GM18951 (cell line): Measurements from ENCODE around the gene MEGF11.

ENCODE experiments used
- POLR2A ChIP-seq: IDR thresholded peaks from 4 replicates; pipeline ENCODE4 v1.6.1; 2011; ENCODE audit warnings: mild to moderate bottlenecking; ENCODE audit not compliant: insufficient read length, insufficient read depth; ENCODE audit errors: extremely low read depth
- in situ Hi-C: fragments of 300-500 bp; cut with MboI; formaldehyde crosslinking; loops from one replicate; pipeline ENCODE4 v1.12.0; 2022; ENCODE audit warnings: low sequenced_read_pairs, mixed read lengths, inconsistent platforms; ENCODE audit not compliant: unreplicated experiment

The MEGF11 gene

DNA sequence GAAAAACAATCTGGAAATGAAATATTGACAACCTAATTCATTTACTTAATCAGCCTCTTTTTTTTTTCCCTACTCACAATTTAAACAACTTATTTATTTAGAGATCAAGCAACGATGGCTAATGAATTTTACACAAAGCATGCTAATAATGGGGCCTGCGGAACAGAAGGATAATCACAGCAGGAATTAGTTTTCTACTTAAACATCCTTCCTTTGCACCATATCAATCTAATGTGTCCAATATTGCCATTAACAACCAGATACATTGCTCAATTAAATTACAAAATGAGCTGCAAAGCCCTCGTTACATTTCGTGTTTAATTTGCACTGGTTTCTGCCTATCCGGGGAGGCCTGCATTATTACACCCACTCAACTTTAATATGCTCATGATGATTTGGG lies 285.0 kb downstream of the MEGF11 start:
- in situ Hi-C loops = no loop called here
- no peak for TF ChIP-seq POLR2A

- in situ Hi-C loops = no loop called here
- no peak for TF ChIP-seq POLR2A
Measured at GRCh38 chr15:65964792-65965433, 288.6 kb downstream of the MEGF11 start.

DNA sequence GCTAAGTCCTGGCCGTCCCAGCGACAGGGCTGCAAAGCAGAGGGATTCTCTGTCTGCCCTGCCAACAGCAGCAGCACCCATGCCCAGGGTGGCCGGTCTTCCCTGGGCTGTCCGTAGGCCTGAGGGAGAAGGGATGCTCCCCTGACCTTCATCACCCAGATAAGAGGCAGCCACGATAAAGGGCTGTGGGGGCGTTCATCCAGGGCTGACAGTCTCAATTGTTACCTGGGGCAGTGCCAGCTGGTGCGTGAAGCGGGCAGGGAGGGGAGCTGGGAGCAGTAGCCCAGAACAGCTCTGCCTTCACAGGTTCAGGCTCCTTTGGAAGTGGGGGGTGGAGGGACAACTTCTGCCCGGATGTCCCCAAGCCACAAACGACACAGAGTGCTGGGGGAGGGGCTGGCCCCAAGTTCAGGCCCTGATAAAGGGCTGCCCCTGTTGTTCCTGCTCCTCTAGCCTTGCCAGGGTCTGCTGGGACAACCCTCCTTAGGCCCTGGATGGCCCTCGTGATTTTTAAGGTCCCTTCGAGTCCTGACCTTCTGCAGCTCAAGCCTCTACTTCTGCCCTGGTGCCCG lies 289.6 kb downstream of the MEGF11 start:
- no peak for TF ChIP-seq POLR2A
- in situ Hi-C loops = no loop called here

DNA sequence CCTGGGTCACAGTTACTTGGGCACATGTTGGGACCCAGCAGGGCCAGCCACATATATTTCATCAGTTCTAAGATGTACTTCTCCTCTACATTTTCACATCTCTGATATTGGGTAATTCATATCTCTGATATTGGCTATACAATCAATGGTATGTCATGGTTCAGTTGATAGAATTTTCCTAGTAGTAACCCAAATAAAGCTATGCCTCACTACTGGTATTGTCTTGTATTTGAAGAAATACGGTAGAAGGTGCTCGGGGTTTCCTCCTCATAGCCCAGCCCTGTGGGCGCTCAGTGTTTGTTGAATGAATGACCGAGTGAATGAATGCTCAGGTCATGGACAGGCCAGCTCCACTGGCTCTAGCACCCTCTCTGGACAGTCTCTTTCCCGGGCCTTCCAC lies 290.2 kb downstream of the MEGF11 start:
- TF ChIP-seq POLR2A = no peak
- in situ Hi-C loops = no loop called here

DNA sequence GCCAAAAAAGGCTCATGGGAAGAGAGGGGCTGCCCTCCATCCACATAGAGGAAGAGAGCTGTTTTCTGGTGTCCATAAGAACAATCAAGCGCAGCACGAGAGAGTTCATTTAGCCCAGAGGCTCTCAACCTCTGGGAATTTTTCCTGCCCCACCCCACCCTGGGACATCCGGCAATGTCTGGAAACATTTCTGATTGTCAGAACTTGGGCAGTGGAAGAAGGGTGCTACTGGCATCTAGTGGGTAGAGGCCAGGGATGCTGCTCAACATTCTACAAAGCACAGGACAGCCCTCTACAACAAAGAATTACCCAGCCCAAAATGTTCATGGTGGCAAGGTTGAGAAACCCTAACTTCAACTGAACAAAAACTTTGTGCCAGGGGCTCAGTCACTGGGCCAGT lies 291.4 kb downstream of the MEGF11 start:
- in situ Hi-C loops = no loop called here
- TF ChIP-seq POLR2A = no peak

- in situ Hi-C loops = no loop called here
- TF ChIP-seq POLR2A = no peak
Measured at GRCh38 chr15:65960586-65960985, 293.0 kb downstream of the MEGF11 start.

- in situ Hi-C loops = no loop called here
- no peak for TF ChIP-seq POLR2A
Measured at GRCh38 chr15:65958835-65959234, 294.7 kb downstream of the MEGF11 start.

DNA sequence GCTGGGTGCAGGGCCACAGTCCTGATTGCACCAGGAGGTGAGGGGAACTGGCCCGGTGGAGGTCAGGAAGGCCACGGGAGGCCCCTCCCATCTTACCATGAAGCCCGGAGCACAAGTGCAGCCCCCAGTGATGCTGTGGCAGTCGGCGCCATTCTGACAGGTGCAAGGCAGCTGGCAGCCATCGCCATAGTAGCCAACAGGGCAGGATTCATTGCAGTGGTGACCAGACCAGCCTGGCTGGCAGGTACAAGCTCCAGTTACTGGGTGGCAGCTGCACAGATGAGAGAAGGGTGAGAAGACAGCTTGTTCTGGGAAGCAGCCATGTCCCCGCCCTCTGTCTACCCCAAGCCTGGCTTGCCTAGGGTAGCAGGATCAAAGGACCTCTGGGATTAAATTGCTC lies 296.1 kb downstream of the MEGF11 start:
- TF ChIP-seq POLR2A = no peak
- in situ Hi-C loops = no loop called here

DNA sequence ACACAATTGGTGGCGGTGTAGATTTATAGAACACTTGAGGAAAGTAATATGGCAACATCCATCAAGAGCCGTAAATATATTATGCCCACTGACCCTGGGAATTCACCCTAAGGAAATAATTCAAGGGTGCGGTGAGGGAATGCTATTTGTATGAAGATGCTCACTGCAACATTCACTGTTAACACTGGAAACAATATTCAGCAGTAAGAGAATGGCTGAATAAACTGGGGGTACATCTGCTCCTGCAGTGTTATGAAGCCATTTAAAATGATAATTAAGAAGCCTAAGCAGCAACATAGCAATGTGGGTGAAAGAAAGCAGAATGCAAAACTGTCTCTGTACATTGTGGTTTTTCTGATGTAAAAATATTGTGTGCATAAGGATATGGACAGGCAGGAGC lies 296.7 kb downstream of the MEGF11 start:
- TF ChIP-seq POLR2A = no peak
- in situ Hi-C loops = no loop called here

GRCh38 chr15:65956307-65956706 lies 297.2 kb downstream of the MEGF11 start:
- in situ Hi-C loops = no loop called here
- TF ChIP-seq POLR2A = no peak

- TF ChIP-seq POLR2A = no peak
- in situ Hi-C loops = no loop called here
Measured at GRCh38 chr15:65954289-65954741, 299.2 kb downstream of the MEGF11 start.

DNA sequence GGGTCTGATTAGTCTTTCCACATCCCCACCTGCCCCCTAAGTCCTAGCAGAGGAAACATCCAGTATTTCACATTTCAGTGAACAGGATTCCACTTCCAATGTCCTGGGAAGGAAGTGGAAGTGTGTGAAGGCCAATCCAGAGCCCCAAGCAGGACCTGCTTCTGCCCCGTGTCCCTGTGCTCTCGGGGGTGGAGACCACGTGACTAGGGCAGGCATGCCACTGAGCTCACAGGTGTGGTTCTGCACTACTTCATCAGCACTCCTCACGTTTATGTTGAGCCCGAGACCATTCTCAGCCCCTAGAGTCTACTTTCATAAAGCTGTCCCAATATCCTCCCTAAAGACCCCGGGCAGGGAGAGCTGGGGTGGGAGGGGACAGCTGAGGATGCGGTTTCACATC lies 299.9 kb downstream of the MEGF11 start:
- in situ Hi-C loops = no loop called here
- no peak for TF ChIP-seq POLR2A

DNA sequence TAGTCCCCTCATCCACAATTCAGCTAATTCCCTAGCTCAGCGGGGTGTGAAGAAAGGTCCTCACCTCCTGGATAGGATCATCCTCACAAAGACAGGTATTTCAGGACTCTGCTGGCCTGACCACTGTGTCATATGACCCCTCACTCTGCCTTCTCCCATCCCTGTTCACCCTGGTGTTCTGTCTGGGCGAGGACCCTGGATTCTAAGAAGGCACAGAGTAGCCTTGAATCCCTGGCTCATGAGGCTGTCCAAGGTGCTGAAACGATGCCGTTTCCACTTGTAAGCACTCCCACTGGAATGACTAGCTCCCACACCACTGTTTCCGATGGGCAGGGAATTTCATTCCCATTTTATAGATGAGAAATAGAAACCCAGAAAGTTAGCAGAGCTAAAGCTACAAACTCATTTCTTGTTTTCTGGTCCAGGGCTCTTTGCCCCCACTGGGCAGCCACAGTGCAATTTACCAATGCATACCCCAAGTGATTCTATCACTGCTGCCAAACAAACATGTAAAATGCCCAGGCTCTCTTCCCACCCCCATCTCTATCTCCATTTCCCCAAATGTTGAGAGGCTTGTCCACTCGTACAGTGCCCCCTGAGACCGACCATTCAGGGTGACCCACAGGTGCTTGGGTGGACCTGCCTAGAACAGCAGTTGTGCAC lies 301.0 kb downstream of the MEGF11 start:
- in situ Hi-C loops = no loop called here
- no peak for TF ChIP-seq POLR2A

- in situ Hi-C loops = no loop called here
- TF ChIP-seq POLR2A = no peak
Measured at GRCh38 chr15:65951007-65951406, 302.5 kb downstream of the MEGF11 start.

GRCh38 chr15:65949491-65949890 lies 304.1 kb downstream of the MEGF11 start:
- no peak for TF ChIP-seq POLR2A

DNA sequence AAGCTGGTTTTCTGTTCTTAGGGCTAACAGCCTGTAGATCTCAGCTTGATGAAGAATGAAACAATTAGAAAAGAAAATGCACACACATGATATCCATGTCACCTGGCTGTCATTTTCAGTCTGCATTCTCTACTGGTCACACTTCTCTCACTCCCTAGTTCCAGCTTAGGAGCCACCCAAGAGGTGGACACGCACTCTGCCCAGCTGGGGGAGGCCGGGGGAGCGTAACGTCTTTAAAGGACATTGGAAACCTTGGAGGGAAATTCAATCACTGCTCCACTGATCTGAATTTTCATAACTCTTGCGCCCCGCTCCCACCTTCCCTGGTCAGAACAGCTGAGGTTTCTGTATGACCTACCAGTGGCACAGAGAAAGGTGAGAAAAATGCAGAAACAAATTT lies 304.5 kb downstream of the MEGF11 start:
- in situ Hi-C loops = no loop called here
- no peak for TF ChIP-seq POLR2A

More at GRCh38 chr15:65949491-65949890, 304.1 kb downstream of the MEGF11 start:
- in situ Hi-C loops = no loop called here
